IPS DF 19.7 (cell line): ENCODE measurements around the gene EEF1AKMT4.

Source experiments
- DNase-seq: peaks from one replicate; pipeline ENCODE4 v3.0.0-alpha.2; 2013; ENCODE audit warnings: low read depth, low spot score

Gene EEF1AKMT4

DNA sequence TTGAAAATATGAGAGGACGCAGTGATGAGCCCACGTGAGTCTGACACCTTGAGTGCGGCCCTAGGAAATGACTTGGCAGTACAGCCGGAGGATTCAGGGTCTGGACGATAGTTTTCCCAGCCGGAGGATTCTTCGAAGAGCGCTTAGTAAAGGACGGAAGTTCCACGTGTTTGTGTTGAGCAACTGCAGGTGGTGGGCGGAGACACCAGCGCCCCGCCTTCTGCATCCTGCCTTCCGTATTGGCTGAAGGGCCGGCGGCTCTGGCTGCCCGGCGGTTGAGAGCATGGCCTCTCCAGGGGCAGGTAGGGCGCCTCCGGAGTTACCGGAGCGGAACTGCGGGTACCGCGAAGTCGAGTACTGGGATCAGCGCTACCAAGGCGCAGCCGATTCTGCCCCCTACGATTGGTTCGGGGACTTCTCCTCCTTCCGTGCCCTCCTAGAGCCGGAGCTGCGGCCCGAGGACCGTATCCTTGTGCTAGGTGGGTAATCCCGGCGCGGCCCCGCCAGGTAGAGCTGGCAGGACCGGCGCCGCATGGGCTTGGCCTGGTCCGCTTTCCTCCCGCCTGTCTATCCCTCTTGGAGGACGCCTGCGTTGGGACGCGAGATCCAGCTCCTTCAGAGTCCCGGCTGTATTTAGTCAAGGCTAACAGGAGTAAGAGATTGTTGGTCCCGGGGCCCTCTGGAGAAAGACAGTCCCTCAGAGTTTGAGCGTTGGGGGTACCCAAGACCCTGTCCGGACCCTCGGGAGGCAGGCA, at the start of gene EEF1AKMT4:
TSS of gene EEF1AKMT4 (plus strand) at position 261 of the 755 bp plus-strand sequence. CDS start at position 284, 23 bp downstream.
- DNase-seq: peak; percentile 97

DNA sequence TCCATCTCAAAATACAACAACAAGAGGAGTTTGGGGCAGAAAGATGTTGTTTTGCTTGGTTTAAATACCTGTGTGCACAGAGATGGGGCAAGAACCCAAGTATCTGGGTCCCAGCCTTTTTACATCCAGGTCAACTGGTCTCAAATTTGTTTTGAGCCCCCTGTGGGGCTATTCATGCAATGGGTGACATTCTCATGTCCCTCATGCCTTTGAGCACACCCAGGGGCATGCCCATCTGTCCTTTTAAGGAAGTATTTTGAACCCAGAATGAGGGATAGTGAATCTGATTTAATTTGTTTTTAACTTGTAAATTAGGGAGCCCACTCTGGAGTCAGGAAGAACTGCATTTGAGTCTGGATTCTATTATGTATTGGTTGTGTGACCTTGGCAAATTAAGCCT, 48.6 kb upstream of the EEF1AKMT4 start:
- no peak for DNase-seq

DNA sequence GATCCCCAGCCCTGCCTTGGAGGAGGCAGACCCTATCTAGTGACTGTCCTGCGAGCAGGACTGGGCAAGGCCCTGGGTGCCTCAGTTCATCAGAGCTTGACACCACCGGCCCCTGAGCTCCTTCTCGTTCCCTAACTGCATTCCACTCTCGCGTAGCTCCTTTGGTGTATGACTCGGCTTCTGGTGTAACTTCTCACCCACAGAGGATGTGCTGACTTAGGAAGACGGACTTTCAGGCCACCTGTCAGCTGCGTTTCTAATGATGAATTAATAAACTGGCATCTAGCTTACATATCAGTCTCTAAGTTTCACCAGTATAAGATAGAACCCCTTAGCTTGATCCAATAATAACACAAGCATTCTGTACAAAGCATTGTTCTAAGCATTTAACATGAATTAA, 45.9 kb upstream of the EEF1AKMT4 start:
- no peak for DNase-seq

DNA sequence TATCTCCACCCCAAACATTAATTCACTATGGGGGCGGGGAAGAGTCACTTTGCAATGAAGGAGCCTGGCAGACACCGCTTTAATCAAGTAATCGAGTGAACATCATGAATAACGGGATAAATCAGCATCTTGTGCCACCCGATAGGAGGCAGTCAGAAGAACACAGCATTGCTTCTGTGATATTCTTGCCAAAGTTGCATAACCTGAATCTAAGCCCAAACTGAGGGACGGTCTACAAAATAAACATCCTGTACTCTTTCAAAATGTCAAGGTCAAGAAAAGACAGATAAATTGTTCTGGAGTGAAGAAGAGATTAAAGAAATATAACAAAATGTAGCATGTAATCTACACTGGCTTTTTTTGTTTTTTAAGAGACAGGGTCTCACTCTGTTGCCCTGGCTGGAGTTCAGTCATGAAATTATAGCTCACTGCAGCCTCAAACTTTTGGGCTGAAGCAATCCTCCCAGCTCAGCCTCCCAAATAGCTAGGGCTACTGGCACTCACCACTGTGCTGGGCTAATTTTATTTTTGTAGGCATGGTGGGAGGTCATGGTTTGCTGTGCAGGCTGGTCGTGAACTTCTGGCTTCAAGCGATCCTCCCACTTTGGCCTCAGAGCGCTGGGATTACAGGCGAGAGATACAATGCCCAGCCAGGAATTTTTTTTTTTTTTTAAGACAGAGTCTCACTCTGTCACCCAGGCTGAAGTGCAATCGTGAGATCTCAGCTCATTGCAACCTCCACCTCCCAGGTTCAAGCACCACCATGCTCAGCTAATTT, 40.1 kb upstream of the EEF1AKMT4 start:
- no peak for DNase-seq

DNA sequence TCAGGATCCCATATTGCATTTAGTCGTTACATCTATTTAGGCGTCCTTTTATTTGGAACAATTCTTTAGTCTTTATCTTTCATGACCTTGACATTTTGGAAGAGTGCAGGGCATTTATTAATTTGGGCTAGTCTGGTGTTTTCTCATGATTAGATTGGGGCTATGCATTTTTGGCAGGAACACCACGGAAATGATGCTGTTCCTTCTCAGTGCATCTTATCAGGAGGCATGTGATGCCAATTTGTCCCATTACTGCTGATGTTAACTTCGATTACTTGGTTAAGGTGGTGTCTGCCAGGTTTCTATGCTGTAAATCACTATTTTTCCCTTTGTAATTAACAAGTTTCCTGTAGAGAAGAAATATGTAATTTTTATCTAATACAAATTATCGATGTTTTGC, 38.2 kb upstream of the EEF1AKMT4 start:
- DNase-seq: no peak

DNA sequence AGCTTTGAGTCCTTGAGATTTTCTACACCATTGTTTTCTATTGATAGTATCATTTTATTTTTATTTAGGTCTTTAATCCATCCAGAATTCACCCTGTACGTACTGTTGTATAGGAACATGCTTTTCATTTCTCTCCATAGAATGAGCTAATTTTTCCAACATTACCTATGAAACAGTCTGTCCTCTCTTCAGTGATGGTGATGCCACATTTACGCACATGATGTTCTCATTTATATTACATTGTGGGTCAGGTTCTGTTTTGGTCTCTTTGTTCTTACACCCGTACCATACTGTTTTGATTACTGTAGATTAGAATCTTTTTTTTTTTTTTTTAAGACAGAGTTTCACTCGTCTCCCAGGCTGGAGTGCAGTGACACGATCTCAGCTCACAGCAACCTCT, 37.8 kb upstream of the EEF1AKMT4 start:
- no peak for DNase-seq

DNA sequence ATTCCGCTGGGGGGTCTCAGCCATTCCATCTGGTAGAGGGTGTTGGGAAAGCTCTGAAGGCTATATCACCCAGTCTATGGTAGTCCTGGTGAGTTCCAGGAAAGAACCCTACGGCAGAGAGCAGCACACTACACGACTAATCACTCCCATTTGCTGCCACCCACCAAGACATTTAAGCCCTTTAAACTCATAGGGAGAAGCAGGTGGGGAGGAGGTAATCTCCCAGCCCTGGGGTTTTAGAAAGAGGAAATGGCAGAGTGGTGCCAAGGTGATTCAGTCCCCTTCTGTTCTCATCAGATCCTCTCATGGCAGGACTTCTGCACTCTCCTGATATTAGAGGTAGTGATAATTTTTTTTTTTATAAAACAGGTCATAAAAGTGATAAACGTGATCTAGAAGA, 30.7 kb upstream of the EEF1AKMT4 start:
- DNase-seq: no peak

DNA sequence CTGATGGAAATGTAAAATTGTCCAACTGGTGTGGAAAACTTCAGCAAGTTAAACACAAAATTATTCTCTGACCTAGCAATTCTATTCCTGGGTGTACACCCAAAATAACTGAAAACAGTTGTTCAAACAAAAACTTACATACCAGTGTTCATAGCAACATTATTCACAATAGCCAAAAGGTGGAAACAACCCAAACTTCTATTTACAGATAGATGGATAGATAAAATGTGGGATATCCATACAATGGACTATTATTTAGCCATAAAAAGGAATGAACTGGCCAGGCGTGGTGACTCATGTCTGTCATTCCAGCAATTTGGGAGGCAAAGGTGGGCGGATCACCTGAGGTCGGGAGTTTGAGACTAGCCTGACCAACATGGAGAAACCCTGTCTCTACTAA, 27.0 kb upstream of the EEF1AKMT4 start:
- no peak for DNase-seq

DNA sequence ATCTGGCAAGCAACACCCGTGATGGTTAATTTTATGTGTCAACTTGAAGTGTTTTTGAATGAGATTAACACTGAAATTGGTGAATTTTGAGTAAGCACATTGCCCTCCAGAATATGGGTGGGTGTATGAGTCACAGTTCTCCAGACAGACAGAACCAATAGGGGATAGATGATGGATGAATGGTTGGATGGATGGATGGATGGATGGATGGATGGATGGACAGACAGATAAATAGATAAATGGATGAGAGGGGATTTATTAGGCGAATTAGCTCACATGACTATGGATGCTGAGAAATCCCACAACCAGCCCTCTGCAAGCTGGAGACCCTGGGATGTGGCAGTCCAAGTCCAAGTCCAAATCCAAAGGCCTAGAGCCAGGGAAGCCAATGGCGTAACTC, 25.5 kb upstream of the EEF1AKMT4 start:
- no peak for DNase-seq

DNA sequence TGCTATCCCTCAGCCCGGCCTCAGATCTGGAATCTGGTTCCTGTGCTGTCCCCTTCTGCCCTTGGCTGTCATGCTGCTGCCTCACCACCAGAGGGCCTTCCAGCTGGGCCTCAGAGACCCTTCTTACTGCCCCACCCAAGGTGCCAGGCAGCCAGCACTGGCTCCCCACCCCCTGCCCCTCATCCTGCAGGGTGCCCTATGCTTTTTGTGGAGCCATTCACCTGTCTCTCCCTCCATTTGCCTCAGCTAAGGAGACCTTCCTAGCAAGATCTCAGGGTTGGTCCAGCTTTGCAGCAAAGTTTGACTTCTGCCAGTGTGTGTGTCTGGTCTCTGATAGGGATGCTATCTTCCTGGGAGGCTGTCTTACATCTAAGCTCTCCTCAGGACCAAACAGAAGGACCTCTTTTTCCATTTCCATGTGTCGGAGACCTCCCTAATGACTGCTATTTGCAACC, 22.0 kb upstream of the EEF1AKMT4 start:
- DNase-seq: no peak

DNA sequence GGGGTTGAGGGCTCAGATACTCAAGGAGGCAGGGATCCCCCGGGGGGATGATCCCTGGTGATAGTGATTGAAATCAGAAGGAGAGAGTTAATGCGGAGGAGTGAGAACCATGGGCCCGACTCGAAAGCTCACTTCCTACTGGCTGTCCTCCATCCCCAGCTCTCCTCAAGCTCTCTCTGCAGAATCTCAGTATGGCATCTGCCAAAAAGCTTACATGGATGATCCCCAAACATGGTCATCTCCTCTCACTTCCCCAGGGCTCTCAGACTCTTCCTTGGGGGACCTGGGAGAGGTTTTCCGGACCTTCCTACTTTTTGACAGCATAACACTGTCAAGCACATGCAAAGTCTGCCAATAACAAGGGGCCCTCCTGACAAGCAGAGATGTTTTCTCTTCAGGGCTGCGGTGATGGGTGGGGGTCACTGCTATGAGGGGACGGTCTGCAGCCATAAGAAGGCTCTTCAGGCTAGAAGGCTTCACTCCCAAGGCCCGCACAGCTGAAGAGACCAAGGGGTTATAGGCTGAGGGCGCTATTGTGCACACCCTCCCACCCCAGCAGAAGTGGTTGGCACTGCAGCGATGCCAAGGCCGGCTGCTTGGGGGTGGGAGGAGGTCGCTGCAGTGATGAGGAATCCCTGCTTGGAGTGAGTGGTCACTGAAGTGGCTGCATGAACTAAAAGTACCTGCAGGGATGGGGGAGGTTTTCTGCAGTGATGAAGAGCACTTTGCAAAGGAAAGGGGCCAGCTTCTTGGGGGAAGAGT, 20.9 kb upstream of the EEF1AKMT4 start:
- DNase-seq: no peak

DNA sequence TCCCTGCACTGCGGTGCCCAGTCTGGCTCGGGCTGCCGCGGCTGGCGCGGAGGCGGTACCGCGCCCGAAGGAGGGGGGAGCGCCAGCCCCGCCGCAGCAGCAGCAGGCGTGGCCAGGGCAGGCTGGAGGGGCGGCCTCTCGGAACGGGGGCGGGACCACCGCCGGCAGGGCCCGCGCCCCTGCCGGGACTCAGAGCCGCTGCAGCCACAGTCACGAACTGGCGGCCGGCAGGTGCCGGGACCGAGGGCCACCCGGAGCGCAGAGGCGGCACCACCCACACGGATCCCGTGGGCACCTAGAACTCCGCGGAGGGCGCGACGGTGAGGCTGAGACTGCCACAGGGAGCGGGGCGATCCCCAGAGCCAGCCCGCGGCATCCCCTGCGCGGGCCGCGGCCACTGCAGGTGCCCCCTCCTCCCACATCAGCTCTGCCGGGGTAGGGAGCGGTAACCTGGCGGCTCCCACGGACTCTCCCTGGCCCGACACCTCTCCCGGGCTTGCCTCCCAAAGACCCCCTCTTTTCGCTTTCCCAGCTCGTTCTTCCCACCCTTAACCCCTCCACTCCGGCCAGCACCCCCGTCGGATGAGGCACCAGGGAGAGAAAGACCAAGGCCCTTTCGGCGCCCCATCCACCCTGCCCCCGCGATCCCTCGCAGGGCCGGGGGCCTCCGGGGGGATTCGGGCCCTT, 19.9 kb upstream of the EEF1AKMT4 start, which contains the start of gene VWA5B2:
TSS of gene VWA5B2 (plus strand) at position 192 of the 687 bp plus-strand sequence. CDS start 944 bp downstream, outside the sequence.
- no peak for DNase-seq

DNA sequence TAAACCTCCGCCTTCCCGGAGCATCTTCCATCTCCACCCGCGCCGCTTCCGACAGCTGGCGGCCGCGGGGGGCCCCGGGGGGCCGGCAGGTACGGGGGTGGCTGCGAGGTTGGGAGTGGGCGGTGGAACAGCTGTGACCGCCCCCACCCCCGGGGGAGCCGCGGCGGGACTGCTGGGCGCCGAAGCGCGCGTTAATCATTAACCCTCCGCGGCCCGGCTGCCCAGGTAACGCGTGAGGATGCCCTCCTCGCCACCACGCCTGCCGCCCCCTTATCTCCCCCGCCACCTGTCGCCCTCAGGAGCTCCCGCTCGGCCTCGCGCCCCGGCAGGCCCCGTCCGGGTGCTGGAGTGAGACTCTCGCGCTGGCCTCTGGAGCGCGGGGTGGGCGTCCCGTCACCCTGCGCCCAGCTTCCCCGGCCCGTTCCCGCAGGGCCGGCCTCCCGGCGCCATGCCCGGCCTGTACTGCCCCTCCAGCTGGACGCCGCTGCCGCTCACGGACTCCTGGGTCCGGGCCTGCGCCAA, 19.3 kb upstream of the EEF1AKMT4 start:
- no peak for DNase-seq

DNA sequence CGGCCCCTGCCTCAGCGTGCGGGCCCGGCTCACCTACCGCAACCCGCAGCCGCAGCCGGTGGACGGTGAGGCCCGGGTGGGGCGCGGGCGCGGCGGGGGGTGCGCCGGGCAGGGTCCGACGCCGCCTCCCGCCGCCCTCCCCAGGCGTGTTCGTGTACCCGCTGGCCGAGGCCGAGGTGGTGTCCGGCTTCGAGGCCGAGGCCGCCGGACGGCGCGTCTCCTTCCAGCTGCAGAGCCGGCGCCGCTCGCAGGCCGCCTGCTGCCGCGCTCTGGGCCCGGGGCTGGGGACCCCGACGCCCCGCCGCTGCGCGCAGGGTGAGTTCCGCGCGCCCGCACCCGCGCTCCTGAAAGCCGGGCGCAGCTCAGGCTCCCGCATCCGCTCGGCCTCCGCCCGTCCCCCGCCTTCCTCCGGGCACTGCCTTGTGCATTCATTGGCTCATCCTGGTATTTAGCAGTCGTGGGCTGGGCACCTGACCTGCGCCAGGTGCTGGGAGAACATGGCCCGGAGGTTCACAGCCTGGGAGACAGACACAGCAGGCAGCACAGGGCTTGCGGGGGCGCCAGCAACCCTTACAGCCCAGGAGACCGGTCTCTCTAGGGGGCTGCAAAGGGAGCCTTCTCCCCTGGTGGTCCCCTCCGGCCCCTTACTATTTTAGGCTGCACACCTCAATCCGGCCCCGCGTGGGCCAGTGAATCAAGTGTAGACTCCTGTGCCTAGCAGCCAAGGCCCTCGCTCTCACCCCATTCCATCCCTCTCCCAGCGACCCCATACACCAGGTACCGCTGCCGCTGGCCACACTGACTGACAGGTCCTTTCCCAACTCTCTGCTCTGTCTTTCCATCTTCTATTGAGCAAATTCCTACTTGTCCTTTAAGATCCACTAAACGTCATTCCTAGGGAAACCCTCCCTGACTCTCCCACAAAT, 18.6 kb upstream of the EEF1AKMT4 start:
- DNase-seq: no peak

DNA sequence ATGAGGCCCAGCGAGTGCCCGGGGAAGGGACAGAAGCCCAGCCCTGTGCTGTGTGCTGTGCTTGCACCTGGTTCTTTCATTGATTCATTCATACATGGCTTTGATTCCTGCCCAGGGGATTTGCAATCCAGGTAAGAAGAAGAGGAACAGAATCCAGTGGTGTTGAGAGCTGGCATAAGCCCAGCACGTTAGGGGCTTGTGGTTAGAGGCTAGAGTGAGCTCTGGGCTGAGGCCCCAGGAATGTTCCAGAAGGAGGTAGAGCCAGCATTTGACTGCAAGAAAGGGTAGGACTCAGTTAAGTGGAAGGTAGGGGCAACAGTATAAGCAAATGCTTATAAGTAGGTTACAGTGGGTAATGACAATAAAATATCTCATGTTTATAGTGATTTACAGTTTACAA, 17.8 kb upstream of the EEF1AKMT4 start:
- DNase-seq: no peak

DNA sequence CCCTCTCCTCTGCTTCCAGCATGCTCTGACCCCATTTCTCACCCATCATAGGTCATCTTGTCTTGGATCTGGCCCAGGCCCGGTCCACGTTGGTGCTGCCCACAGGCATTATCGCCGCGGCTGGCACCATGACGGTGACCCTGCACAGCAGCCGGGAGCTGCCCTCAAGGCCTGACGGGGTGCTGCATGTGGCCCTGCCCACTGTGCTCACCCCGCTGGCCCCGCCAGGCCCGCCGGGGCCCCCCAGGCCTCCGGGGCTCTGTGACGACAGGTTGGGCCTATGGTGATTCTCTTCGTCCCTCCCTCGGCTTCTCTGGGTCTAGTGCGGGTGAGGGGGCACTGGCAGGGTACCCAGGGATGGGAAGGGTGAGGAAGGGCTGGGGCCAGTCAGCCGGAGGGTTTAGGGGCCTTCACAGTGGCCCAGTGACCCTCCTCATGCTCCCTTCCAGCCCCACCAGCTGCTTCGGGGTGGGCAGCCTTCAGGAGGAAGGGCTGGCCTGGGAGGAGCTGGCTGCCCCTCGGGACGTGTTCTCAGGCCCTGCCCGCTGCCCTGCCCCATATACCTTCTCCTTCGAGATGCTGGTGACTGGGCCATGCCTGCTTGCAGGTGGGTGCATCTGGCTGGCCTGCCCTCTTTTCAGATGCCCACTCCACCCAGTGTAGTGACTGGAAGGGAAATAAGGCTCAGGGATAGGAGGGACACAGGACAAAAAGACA, 16.2 kb upstream of the EEF1AKMT4 start:
- no peak for DNase-seq

DNA sequence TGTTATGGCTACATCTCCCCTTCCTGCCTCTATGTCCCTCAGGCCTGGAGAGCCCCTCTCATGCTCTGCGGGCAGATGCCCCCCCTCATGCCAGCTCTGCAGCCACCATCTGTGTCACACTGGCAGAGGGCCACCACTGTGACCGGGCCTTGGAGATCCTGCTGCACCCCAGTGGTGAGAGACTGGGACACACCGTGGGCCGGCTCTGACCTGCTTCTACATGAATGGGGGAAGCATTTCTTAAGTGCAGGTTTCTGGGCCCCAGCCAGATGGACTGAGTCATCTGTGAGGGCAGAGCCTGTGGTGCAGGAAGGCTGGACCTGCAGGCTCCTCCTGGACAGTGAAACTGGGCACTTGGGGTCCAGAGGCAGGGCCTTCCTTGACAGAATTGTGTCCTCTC, 15.2 kb upstream of the EEF1AKMT4 start:
- DNase-seq: no peak

DNA sequence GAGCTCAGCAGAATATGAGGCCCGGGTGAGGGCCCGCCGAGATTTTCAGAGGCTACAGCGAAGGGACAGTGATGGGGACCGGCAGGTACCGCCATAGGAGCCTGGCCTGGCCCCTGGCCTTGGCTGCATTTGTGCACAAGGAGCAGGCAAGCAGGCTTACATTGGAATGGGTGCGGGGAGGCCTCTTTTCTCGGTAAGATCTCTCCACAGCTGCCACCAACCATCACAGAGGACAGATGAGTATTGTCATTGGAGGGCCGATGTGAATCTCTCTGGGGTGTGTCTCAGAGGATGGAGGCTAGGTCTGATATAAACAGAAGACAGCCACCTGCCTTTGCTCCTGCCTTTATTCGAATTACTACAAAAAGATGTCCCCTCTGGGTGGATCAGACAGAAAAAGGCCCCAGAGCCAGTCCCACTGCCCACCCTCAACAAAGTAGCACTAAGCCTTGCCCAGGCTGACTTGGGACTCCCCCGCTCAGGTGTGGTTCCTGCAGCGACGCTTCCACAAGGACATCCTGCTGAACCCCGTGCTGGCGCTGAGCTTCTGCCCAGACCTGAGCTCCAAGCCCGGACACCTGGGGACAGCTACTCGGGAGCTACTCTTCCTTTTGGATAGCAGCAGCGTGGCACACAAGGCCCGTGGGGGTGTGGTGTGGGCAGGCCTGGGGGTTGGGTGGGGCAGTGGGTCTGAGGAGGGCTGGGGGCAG, 14.6 kb upstream of the EEF1AKMT4 start:
- DNase-seq: no peak
